Measurements from ENCODE around the gene FBP1.

The FBP1 gene

GRCh38 chr9:94677929-94678328 lies 38.6 kb upstream of the FBP1 start:
- TF ChIP-seq, protein P1, sequence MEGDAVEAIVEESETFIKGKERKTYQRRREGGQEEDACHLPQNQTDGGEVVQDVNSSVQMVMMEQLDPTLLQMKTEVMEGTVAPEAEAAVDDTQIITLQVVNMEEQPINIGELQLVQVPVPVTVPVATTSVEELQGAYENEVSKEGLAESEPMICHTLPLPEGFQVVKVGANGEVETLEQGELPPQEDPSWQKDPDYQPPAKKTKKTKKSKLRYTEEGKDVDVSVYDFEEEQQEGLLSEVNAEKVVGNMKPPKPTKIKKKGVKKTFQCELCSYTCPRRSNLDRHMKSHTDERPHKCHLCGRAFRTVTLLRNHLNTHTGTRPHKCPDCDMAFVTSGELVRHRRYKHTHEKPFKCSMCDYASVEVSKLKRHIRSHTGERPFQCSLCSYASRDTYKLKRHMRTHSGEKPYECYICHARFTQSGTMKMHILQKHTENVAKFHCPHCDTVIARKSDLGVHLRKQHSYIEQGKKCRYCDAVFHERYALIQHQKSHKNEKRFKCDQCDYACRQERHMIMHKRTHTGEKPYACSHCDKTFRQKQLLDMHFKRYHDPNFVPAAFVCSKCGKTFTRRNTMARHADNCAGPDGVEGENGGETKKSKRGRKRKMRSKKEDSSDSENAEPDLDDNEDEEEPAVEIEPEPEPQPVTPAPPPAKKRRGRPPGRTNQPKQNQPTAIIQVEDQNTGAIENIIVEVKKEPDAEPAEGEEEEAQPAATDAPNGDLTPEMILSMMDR (IDR thresholded peaks at IDR 0.05), result no peak

- TF ChIP-seq, protein P1 (IDR thresholded peaks at IDR 0.05), result no peak
Observed at GRCh38 chr9:94676446-94677131, 37.3 kb upstream of the FBP1 start.

GRCh38 chr9:94675008-94675881 lies 35.9 kb upstream of the FBP1 start:
- TF ChIP-seq, protein P1 (IDR thresholded peaks at IDR 0.05), result no peak

DNA sequence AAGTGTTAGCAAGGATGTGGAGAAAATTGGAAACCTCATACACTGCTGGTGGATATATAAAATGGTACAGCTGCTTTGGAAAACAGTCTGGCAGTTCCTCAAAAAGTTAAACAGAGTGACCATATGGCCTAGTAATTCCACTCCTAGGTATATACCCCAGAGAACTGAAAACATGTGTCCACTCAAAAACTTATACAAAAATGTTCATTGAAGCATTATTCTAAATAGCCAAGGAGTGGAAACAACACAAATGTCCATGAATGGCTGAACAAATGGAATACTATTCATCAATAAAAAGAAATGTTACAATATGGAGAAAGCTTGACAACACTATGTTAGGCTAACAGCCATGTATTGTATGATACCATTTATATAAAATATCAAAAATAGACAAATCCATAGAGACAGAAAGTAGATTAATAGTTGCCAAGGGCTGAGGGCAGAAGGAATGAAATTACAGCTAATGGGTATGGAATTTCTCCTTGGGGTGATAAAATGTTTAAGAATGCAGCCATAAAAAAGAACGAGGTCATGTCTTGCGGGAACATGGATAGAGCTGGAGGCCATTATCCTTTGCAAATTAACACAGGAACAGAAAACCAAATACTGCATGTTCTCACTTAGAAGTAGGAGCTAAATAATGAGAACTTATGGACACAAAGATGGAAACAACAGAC lies 33.6 kb upstream of the FBP1 start:
- TF ChIP-seq, protein P1 (IDR thresholded peaks at IDR 0.05), result no peak

GRCh38 chr9:94668928-94669729 lies 29.8 kb upstream of the FBP1 start:
- TF ChIP-seq, protein P1 (IDR thresholded peaks at IDR 0.05), result peak; percentile 93

DNA sequence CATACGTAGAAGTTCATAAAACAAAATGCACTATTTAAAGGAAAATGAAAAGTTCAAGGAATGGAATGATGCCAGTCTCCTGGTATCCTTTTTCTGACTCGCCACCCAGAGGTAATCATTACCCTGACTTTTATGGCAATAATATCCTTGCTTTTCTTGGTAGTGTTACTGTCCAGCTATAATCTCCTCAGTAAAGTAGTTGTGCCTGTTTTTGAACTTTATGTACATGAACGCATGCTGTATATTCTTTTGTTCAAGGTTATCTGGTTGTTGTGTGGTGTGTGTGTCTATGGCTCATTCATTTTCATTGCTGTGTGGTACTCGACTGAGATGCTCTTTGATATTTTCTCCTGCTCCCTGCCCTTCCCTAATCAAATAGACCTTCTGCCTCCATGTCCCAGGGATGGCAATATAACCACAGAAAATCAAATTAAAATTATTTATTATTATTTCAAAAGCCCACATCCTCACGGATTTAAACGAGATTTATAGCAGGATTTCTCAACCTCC lies 29.2 kb upstream of the FBP1 start:
- TF ChIP-seq, protein P1 (IDR thresholded peaks at IDR 0.05), result no peak

Data from LNCAP (cell line).